Esophagus muscularis mucosa (tissue), 4 donors: ENCODE results near the gene BRI3.

Source experiments
- CTCF ChIP-seq, 3 experiments: fragments of 200-600 bp in 2 of 3; fragments of 450-650 bp in 1 of 3; sonication (generic) in 2 of 3; IDR thresholded peaks; one replicate each; pipeline ENCODE4 v1.5.1; 2017 to 2019; ENCODE audit warnings: antibody characterized with exemption in 3 of 3, mild to moderate bottlenecking in 2 of 3, moderate library complexity in 1 of 3
- EP300 ChIP-seq: sonication (generic); formaldehyde crosslinking; IDR thresholded peaks from one replicate; pipeline ENCODE4 v1.6.1; 2017; ENCODE audit warnings: antibody characterized with exemption
- POLR2A ChIP-seq: fragments of 450-650 bp; IDR thresholded peaks from one replicate; pipeline ENCODE4 v1.6.1; 2017; ENCODE audit warnings: antibody characterized with exemption, moderate library complexity, mild to moderate bottlenecking, low read depth
- POLR2AphosphoS5 ChIP-seq, 2 donors: sonication (generic); formaldehyde crosslinking; IDR thresholded peaks; one replicate each; pipeline ENCODE4 v1.6.1; 2017; ENCODE audit warnings: antibody characterized with exemption in 2 of 2

GRCh38 chr7:98287486-98287959 lies 6.0 kb downstream of the BRI3 start:
- TF ChIP-seq POLR2AphosphoS5 (IDR thresholded peaks at IDR 0.05) (no peak), CTCF (IDR thresholded peaks at IDR 0.05) (no peak), POLR2A (no peak), EP300 (no peak)
